HEK293 (cell line): ENCODE data around the gene MAP4K2.
A peak's percentile ranks its signal among the peaks of the same experiment; 100 is the strongest.

Experiments used
- BCL11B ChIP-seq: fragments of 450-650 bp; formaldehyde crosslinking; IDR thresholded peaks from 2 replicates; pipeline ENCODE4 v1.5.1; 2016; ENCODE audit warnings: low read depth, missing biosample characterization, missing genetic modification characterization
- HOXC10 ChIP-seq: sonication (generic); formaldehyde crosslinking; IDR thresholded peaks from 2 replicates; pipeline ENCODE4 v1.8.1; 2023; ENCODE audit warnings: mild to moderate bottlenecking, missing genetic modification reagents
- HOXD13 ChIP-seq: sonication (generic); formaldehyde crosslinking; IDR thresholded peaks from 2 replicates; pipeline ENCODE4 v1.8.0; 2022; ENCODE audit warnings: missing genetic modification reagents, borderline replicate concordance
- IKZF3 ChIP-seq: fragments of 450-650 bp; IDR thresholded peaks from 2 replicates; pipeline ENCODE4 v1.5.0; 2018; ENCODE audit warnings: missing biosample characterization, mild to moderate bottlenecking, missing genetic modification characterization, moderate library complexity
- KLF9 ChIP-seq: fragments of 450-650 bp; formaldehyde crosslinking; IDR thresholded peaks from 2 replicates; pipeline ENCODE4 v1.5.1; 2016; ENCODE audit warnings: missing biosample characterization, missing genetic modification characterization, low read depth
- MEIS1 ChIP-seq: sonication (generic); formaldehyde crosslinking; IDR thresholded peaks from 2 replicates; pipeline ENCODE4 v1.8.1; 2022; ENCODE audit warnings: missing genetic modification reagents, mild to moderate bottlenecking, borderline replicate concordance
- ZBTB17 ChIP-seq: fragments of 450-650 bp; formaldehyde crosslinking; IDR thresholded peaks from 2 replicates; pipeline ENCODE4 v1.5.1; 2016; ENCODE audit warnings: missing biosample characterization, missing genetic modification characterization
- ZFP69B ChIP-seq: fragments of 450-650 bp; formaldehyde crosslinking; IDR thresholded peaks from 2 replicates; pipeline ENCODE4 v1.5.1; 2016; ENCODE audit warnings: missing biosample characterization, missing genetic modification characterization
- ZIC2 ChIP-seq: fragments of 450-650 bp; formaldehyde crosslinking; IDR thresholded peaks from 2 replicates; pipeline ENCODE4 v1.5.1; 2016; ENCODE audit warnings: missing biosample characterization, missing genetic modification characterization
- ZNF23 ChIP-seq: fragments of 450-650 bp; formaldehyde crosslinking; IDR thresholded peaks from 2 replicates; pipeline ENCODE4 v1.5.1; 2016; ENCODE audit warnings: missing biosample characterization, missing genetic modification characterization, borderline replicate concordance
- ZNF274 ChIP-seq, 2 experiments: fragments of 200-500 bp in 1 of 2; fragments of 450-650 bp in 1 of 2; sonication (Bioruptor generic) in 1 of 2; formaldehyde crosslinking in 1 of 2; IDR thresholded peaks; 2 replicates each; pipeline versions ENCODE4 v1.5.1 to v1.6.1; 2014 to 2016; ENCODE audit warnings: borderline replicate concordance in 1 of 2, inconsistent platforms in 1 of 2, low read length in 1 of 2, missing biosample characterization in 1 of 2, missing genetic modification characterization in 1 of 2
- ZNF302 ChIP-seq: fragments of 450-650 bp; formaldehyde crosslinking; IDR thresholded peaks from 2 replicates; pipeline ENCODE4 v1.5.1; 2016; ENCODE audit warnings: missing biosample characterization, missing genetic modification characterization, low read depth
- ZNF37A ChIP-seq: fragments of 450-650 bp; IDR thresholded peaks from 2 replicates; pipeline ENCODE4 v1.5.1; 2018; ENCODE audit warnings: missing biosample characterization, missing genetic modification characterization
- ZNF529 ChIP-seq: fragments of 450-650 bp; formaldehyde crosslinking; IDR thresholded peaks from 2 replicates; pipeline ENCODE4 v1.5.1; 2017; ENCODE audit warnings: missing genetic modification characterization, missing biosample characterization; ENCODE audit not compliant: insufficient replicate concordance
- ZNF548 ChIP-seq: fragments of 450-650 bp; formaldehyde crosslinking; IDR thresholded peaks from 2 replicates; pipeline ENCODE4 v1.5.1; 2016; ENCODE audit warnings: missing biosample characterization, missing genetic modification characterization
- ZNF600 ChIP-seq: fragments of 450-650 bp; formaldehyde crosslinking; IDR thresholded peaks from 2 replicates; pipeline ENCODE4 v1.5.1; 2016; ENCODE audit warnings: missing biosample characterization, missing genetic modification characterization
- ZNF623 ChIP-seq: fragments of 450-650 bp; formaldehyde crosslinking; IDR thresholded peaks from 2 replicates; pipeline ENCODE4 v1.5.1; 2016; ENCODE audit warnings: missing biosample characterization, missing genetic modification characterization
- TF ChIP-seq, protein P1 (sequence below): fragments of 450-650 bp; formaldehyde crosslinking; IDR thresholded peaks from 2 replicates; pipeline ENCODE4 v1.5.1; 2016; ENCODE audit warnings: missing biosample characterization, missing genetic modification characterization
- TF ChIP-seq, protein P2 (sequence below): fragments of 450-650 bp; formaldehyde crosslinking; IDR thresholded peaks from 2 replicates; pipeline ENCODE4 v1.5.0; 2017; ENCODE audit warnings: missing biosample characterization, missing genetic modification characterization, borderline replicate concordance
- TF ChIP-seq, protein P3 (sequence below): sonication (generic); formaldehyde crosslinking; IDR thresholded peaks from 2 replicates; pipeline ENCODE4 v1.8.1; 2022; ENCODE audit warnings: mild to moderate bottlenecking, moderate library complexity, missing genetic modification reagents
- TF ChIP-seq, protein P4 (sequence below): fragments of 450-650 bp; formaldehyde crosslinking; IDR thresholded peaks from 2 replicates; pipeline ENCODE4 v1.5.1; 2016; ENCODE audit warnings: missing biosample characterization, missing genetic modification characterization
- TF ChIP-seq, protein P5 (sequence below): fragments of 450-650 bp; formaldehyde crosslinking; conservative IDR thresholded peaks from 2 replicates; pipeline ENCODE4 v1.5.1; 2016; ENCODE audit warnings: low read depth, missing biosample characterization, missing genetic modification characterization
- TF ChIP-seq, protein P6 (sequence below): fragments of 450-650 bp; formaldehyde crosslinking; IDR thresholded peaks from 2 replicates; pipeline ENCODE4 v1.5.1; 2017; ENCODE audit warnings: missing biosample characterization, missing genetic modification characterization

Gene MAP4K2

DNA sequence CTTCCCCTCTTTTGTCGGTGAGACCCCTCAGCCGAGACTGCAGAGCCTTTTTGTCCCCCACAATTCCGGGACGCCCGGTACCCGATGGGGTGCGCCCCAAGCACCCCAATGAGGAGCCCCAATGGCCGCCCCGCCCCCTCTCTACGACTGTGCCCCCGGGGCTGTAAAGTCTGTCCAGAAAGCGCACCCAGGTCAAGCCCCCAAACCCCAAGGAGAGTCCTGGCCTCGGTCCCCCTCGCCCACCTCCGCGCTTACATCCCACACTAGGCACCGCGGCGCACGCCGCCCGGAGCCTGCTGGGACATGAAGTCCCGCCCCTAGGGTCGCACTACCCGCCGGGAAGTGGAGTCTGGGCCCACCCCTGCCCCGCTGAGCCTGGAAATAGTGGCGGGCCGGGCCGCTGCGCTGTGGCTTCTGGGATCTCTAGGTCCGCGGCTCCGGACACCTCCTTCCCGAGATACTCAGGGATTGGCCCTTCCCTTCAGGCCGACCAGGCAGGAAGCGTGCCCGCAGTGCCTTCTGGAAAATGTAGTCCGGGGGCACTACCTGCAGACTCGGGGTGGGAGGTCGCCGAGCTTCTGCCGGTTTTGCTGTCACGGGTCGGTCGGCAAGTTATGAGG lies 7.4 kb upstream of the MAP4K2 start, which contains the start of gene MEN1 (continued):
- TF ChIP-seq, protein P1, sequence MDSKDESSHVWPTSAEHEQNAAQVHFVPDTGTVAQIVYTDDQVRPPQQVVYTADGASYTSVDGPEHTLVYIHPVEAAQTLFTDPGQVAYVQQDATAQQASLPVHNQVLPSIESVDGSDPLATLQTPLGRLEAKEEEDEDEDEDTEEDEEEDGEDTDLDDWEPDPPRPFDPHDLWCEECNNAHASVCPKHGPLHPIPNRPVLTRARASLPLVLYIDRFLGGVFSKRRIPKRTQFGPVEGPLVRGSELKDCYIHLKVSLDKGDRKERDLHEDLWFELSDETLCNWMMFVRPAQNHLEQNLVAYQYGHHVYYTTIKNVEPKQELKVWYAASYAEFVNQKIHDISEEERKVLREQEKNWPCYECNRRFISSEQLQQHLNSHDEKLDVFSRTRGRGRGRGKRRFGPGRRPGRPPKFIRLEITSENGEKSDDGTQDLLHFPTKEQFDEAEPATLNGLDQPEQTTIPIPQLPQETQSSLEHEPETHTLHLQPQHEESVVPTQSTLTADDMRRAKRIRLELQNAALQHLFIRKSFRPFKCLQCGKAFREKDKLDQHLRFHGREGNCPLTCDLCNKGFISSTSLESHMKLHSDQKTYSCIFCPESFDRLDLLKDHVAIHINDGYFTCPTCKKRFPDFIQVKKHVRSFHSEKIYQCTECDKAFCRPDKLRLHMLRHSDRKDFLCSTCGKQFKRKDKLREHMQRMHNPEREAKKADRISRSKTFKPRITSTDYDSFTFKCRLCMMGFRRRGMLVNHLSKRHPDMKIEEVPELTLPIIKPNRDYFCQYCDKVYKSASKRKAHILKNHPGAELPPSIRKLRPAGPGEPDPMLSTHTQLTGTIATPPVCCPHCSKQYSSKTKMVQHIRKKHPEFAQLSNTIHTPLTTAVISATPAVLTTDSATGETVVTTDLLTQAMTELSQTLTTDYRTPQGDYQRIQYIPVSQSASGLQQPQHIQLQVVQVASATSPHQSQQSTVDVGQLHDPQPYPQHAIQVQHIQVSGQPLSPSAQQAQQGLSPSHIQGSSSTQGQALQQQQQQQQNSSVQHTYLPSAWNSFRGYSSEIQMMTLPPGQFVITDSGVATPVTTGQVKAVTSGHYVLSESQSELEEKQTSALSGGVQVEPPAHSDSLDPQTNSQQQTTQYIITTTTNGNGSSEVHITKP (tag by site-specific recombination) = peak; percentile 47; the same call in 1 of the 2 replicates
- TF ChIP-seq HOXC10 (CRISPR knock-in tag) (no peak), ZNF302 (tag by site-specific recombination) (no peak), ZIC2 (tag by site-specific recombination) (peak; percentile 69), HOXD13 (CRISPR knock-in tag) (no peak), ZNF600 (tag by site-specific recombination) (no peak), ZNF548 (tag by site-specific recombination) (no peak), IKZF3 (tag by site-specific recombination) (peak; percentile 97), KLF9 (peak; percentile 63; the same call in 1 of the 2 replicates), ZBTB17 (tag by site-specific recombination) (peak; percentile 91; the same call in 1 of the 2 replicates), MEIS1 (no peak), ZNF274 (IDR thresholded peaks at IDR 0.05; ENCODE audit: low read length) (no peak), ZNF274 (tag by site-specific recombination; IDR thresholded peaks at IDR 0.05; ENCODE audit: borderline replicate concordance) (no peak), ZNF623 (tag by site-specific recombination) (no peak), ZNF23 (tag by site-specific recombination) (no peak), ZNF37A (tag by site-specific recombination) (no peak), ZNF529 (tag by site-specific recombination) (no peak), ZFP69B (tag by site-specific recombination) (peak; percentile 94), BCL11B (tag by site-specific recombination) (0 out of 2 replicates have a peak, but pooled peaks have one; percentile 25)
- TF ChIP-seq, protein P2, sequence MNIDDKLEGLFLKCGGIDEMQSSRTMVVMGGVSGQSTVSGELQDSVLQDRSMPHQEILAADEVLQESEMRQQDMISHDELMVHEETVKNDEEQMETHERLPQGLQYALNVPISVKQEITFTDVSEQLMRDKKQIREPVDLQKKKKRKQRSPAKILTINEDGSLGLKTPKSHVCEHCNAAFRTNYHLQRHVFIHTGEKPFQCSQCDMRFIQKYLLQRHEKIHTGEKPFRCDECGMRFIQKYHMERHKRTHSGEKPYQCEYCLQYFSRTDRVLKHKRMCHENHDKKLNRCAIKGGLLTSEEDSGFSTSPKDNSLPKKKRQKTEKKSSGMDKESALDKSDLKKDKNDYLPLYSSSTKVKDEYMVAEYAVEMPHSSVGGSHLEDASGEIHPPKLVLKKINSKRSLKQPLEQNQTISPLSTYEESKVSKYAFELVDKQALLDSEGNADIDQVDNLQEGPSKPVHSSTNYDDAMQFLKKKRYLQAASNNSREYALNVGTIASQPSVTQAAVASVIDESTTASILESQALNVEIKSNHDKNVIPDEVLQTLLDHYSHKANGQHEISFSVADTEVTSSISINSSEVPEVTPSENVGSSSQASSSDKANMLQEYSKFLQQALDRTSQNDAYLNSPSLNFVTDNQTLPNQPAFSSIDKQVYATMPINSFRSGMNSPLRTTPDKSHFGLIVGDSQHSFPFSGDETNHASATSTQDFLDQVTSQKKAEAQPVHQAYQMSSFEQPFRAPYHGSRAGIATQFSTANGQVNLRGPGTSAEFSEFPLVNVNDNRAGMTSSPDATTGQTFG (tag by site-specific recombination) = no peak
- TF ChIP-seq, protein P3, sequence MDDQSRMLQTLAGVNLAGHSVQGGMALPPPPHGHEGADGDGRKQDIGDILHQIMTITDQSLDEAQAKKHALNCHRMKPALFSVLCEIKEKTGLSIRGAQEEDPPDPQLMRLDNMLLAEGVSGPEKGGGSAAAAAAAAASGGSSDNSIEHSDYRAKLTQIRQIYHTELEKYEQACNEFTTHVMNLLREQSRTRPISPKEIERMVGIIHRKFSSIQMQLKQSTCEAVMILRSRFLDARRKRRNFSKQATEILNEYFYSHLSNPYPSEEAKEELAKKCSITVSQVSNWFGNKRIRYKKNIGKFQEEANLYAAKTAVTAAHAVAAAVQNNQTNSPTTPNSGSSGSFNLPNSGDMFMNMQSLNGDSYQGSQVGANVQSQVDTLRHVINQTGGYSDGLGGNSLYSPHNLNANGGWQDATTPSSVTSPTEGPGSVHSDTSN (CRISPR knock-in tag) = peak; percentile 64; the same call in 1 of the 2 replicates
- TF ChIP-seq, protein P4, sequence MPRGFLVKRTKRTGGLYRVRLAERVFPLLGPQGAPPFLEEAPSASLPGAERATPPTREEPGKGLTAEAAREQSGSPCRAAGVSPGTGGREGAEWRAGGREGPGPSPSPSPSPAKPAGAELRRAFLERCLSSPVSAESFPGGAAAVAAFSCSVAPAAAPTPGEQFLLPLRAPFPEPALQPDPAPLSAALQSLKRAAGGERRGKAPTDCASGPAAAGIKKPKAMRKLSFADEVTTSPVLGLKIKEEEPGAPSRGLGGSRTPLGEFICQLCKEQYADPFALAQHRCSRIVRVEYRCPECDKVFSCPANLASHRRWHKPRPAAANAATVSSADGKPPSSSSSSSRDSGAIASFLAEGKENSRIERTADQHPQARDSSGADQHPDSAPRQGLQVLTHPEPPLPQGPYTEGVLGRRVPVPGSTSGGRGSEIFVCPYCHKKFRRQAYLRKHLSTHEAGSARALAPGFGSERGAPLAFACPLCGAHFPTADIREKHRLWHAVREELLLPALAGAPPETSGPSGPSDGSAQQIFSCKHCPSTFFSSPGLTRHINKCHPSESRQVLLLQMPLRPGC = no peak
- TF ChIP-seq, protein P5, sequence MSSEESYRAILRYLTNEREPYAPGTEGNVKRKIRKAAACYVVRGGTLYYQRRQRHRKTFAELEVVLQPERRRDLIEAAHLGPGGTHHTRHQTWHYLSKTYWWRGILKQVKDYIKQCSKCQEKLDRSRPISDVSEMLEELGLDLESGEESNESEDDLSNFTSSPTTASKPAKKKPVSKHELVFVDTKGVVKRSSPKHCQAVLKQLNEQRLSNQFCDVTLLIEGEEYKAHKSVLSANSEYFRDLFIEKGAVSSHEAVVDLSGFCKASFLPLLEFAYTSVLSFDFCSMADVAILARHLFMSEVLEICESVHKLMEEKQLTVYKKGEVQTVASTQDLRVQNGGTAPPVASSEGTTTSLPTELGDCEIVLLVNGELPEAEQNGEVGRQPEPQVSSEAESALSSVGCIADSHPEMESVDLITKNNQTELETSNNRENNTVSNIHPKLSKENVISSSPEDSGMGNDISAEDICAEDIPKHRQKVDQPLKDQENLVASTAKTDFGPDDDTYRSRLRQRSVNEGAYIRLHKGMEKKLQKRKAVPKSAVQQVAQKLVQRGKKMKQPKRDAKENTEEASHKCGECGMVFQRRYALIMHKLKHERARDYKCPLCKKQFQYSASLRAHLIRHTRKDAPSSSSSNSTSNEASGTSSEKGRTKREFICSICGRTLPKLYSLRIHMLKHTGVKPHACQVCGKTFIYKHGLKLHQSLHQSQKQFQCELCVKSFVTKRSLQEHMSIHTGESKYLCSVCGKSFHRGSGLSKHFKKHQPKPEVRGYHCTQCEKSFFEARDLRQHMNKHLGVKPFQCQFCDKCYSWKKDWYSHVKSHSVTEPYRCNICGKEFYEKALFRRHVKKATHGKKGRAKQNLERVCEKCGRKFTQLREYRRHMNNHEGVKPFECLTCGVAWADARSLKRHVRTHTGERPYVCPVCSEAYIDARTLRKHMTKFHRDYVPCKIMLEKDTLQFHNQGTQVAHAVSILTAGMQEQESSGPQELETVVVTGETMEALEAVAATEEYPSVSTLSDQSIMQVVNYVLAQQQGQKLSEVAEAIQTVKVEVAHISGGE (tag by site-specific recombination) = peak; percentile 73; the same call in 1 of the 2 replicates
- TF ChIP-seq, protein P6, sequence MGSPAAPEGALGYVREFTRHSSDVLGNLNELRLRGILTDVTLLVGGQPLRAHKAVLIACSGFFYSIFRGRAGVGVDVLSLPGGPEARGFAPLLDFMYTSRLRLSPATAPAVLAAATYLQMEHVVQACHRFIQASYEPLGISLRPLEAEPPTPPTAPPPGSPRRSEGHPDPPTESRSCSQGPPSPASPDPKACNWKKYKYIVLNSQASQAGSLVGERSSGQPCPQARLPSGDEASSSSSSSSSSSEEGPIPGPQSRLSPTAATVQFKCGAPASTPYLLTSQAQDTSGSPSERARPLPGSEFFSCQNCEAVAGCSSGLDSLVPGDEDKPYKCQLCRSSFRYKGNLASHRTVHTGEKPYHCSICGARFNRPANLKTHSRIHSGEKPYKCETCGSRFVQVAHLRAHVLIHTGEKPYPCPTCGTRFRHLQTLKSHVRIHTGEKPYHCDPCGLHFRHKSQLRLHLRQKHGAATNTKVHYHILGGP (tag by site-specific recombination) = no peak
